OCI-LY3 (cell line): Measurements from ENCODE around the gene ITPR1.

ENCODE experiments used
- CTCF ChIP-seq: fragments of 200-600, 300-600 bp; sonication (generic); IDR thresholded peaks from 2 replicates; pipeline ENCODE4 v1.5.1; 2014; ENCODE audit warnings: antibody characterized with exemption, low read length, low read depth
- EZH2phosphoT487 ChIP-seq: fragments of 200-600 bp; shearing (Covaris generic); IDR thresholded peaks from 2 replicates; pipeline ENCODE4 v1.6.1; 2018; ENCODE audit warnings: antibody characterized with exemption, mixed run types, low read depth

DNA sequence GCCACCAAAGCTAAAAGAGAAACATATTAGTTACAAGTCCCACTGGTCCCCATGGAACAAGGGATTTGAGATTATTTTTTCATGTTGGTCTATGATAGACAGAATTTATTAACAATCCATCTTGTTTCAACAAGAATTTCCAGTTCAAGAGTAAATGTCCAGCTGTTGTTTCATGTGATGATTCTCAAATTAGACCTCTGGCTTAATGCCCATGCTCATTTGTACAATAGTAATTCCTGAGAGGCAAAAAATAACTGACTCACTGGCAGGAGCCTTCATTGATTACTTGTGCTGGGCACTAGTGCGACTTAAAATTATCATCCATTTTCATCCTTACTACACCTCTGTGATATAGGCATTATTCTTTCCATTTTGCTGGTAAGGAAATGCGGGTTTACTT lies 171.3 kb downstream of the ITPR1 start:
- TF ChIP-seq EZH2phosphoT487 (no peak), CTCF (no peak)
